ELF-1 (cell line): Measurements from ENCODE around the gene IGF1R.

Experiments used
- DNase-seq: peaks from one replicate; pipeline ENCODE4 v3.0.0-alpha.2; 2016; ENCODE audit warnings: low read depth, low spot score

The IGF1R gene

GRCh38 chr15:98671060-98672008 is 23.0 kb downstream of the IGF1R start:
- DNase-seq = peak; percentile 73

GRCh38 chr15:98673133-98673532 is 24.8 kb downstream of the IGF1R start:
- no peak for DNase-seq

DNA sequence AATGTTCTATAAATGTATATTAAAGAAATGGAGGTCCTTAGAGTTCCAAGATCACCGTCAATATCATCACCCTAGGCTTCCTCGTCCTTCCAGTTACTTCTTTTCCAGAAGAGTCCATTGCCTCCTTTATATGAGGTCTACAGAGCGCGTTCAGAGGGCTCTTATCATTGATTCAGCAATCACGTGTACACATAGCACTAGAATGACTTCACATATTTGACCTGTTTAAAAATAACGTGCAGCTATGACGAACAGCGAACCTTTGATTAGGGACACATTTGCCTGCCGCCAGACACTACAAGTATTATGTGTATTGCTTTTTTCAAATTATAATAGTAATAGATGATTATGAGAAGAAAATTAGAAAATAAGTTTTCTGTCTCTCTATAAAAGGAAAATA is 26.0 kb downstream of the IGF1R start:
- no peak for DNase-seq

GRCh38 chr15:98676586-98677270 is 28.4 kb downstream of the IGF1R start:
- DNase-seq = no peak

- no peak for DNase-seq
These were observed 29.2 kb downstream of the IGF1R start for GRCh38 chr15:98677345-98678059.

GRCh38 chr15:98678484-98678883 is 30.1 kb downstream of the IGF1R start:
- DNase-seq = no peak

GRCh38 chr15:98681061-98681460 is 32.7 kb downstream of the IGF1R start:
- DNase-seq = no peak

GRCh38 chr15:98682992-98683701 is 34.8 kb downstream of the IGF1R start:
- DNase-seq = no peak

- DNase-seq = no peak
These were observed 35.5 kb downstream of the IGF1R start for GRCh38 chr15:98683831-98684230.

DNA sequence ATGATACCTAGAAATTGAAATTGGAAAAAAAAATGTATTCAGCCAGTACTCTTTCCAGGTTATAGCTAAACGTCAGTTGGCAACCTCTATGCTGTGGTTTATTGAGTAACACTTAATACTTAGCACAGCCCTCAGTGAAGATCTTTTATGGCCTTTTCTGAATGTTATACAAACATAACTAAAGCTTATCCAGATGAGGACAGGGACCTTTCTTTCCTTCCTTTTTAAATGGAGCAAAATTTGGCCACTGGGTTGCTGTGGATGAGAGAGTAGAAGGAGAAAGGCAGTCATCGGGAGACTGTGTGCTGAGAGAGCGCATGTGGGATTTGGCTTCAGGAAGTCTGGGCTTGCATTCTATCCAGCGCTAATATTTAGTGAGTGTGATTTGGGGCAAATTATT is 36.1 kb downstream of the IGF1R start:
- no peak for DNase-seq

GRCh38 chr15:98684995-98685525 is 36.7 kb downstream of the IGF1R start:
- DNase-seq = no peak

DNA sequence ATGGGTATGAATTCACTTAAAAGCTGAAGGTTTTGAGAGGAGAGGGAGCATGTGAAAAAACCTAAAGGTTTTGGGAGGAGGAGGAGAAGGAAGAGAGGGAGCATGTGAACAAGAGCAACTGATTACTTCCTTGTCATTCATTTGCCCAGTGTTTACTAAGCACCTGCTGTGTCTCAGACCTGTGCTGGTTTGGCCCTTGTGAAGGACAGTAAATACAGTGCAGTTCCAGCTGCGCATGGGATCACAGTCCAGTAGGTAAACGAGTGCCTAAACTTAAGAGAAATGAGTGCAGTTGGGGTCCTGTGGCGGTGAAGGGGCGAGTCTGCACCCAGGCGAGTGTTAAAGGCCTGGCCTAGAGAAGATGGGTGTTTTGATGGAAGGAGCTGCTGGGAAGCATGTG is 38.6 kb downstream of the IGF1R start:
- DNase-seq = no peak

- DNase-seq = no peak
These were observed 41.1 kb downstream of the IGF1R start for GRCh38 chr15:98689431-98689861.

DNA sequence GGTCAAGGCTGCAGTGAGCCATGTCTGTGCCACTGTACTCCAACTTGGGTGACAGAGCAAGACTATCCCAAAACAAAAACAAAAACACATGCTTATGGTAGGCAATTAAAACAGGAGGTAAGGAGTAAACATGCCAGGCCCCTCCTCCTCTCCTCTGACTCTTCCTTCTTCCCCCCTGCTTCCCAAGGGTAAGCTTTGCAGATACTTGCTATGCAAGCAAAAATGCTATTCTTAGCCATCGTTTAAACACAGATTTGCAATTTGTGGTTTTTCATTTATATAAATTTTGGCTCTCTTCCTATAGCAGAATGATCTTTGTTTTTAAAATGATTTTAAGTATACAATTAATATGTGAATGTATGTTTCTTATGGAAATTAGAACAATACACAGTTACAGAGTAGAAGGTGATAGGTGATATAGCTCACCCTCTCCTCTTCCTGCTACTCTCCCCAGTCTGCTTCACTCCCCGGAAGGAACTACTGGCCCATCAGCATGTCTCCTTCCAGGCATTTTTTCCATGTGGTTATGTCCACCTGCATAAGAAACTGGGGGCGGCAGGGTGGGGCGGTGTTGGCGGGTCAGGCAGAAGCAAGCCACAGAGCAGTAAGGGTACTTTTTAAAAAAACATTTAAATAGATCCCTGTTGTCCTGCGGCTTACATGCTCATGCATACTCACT is 42.1 kb downstream of the IGF1R start:
- no peak for DNase-seq

- no peak for DNase-seq
These were observed 43.9 kb downstream of the IGF1R start for GRCh38 chr15:98692213-98692612.

GRCh38 chr15:98694161-98694560 is 45.8 kb downstream of the IGF1R start:
- DNase-seq = no peak

- no peak for DNase-seq
These were observed 50.5 kb downstream of the IGF1R start for GRCh38 chr15:98698792-98699191.

GRCh38 chr15:98699591-98700424 is 51.5 kb downstream of the IGF1R start:
- DNase-seq = no peak

GRCh38 chr15:98700519-98700918 is 52.2 kb downstream of the IGF1R start:
- no peak for DNase-seq
